Fibroblast of peridontal ligament (primary cell): ENCODE data around the gene YOD1.
A peak's percentile ranks its signal among the peaks of the same experiment; 100 is the strongest.

Experiments
- DNase-seq: peaks from one replicate; pipeline ENCODE4 v3.0.0-alpha.2; 2010; ENCODE audit errors: extremely low read depth

The YOD1 gene

GRCh38 chr1:207073906-207074820, 23.2 kb upstream of the YOD1 start:
- no peak for DNase-seq

- DNase-seq = no peak
Observed at GRCh38 chr1:207072233-207072632, 21.2 kb upstream of the YOD1 start.

GRCh38 chr1:207071426-207071825, 20.4 kb upstream of the YOD1 start:
- DNase-seq = no peak

GRCh38 chr1:207070811-207071210, 19.8 kb upstream of the YOD1 start:
- no peak for DNase-seq

- no peak for DNase-seq
Observed at GRCh38 chr1:207069858-207070506, 19.0 kb upstream of the YOD1 start.

- no peak for DNase-seq
Observed at GRCh38 chr1:207069061-207069460, 18.1 kb upstream of the YOD1 start.

- DNase-seq = no peak
Observed at GRCh38 chr1:207067665-207068064, 16.7 kb upstream of the YOD1 start.

GRCh38 chr1:207067185-207067584, 16.2 kb upstream of the YOD1 start:
- no peak for DNase-seq

- no peak for DNase-seq
Observed at GRCh38 chr1:207064561-207064960, 13.6 kb upstream of the YOD1 start.

GRCh38 chr1:207063014-207063413, 12.0 kb upstream of the YOD1 start:
- DNase-seq = no peak

- no peak for DNase-seq
Observed at GRCh38 chr1:207062058-207062457, 11.1 kb upstream of the YOD1 start.

- DNase-seq = no peak
Observed at GRCh38 chr1:207060596-207060995, 9.6 kb upstream of the YOD1 start.

GRCh38 chr1:207059881-207060280, 8.9 kb upstream of the YOD1 start:
- DNase-seq = no peak

- DNase-seq = no peak
Observed at GRCh38 chr1:207058878-207059867, 8.2 kb upstream of the YOD1 start.

- no peak for DNase-seq
Observed at GRCh38 chr1:207058252-207058651, 7.2 kb upstream of the YOD1 start.

- DNase-seq = no peak
Observed at GRCh38 chr1:207056673-207057072, 5.7 kb upstream of the YOD1 start.

- DNase-seq = no peak
Observed at GRCh38 chr1:207055386-207056001, 4.5 kb upstream of the YOD1 start.

- no peak for DNase-seq
Observed at GRCh38 chr1:207054491-207054890, 3.5 kb upstream of the YOD1 start.

GRCh38 chr1:207052911-207053769, 2.1 kb upstream of the YOD1 start, which contains the start of gene PFKFB2:
PFKFB2 (plus strand) TSS chr1:207053275; CDS start chr1:207054718, 1,443 bp downstream.
- peak; percentile 94 for DNase-seq

GRCh38 chr1:207050480-207051190, 373 bp downstream of the YOD1 start:
- peak; percentile 93 for DNase-seq
